DMS153 (cell line): ENCODE results near the gene MGAT4C.

Source experiments
- DNase-seq: peaks from one replicate; lab custom pipeline; 2025; lab: John Stamatoyannopoulos, UW

Gene MGAT4C

GRCh38 chr12:85971800-85972199 is 284.4 kb downstream of the MGAT4C start:
- no peak for DNase-seq

DNA sequence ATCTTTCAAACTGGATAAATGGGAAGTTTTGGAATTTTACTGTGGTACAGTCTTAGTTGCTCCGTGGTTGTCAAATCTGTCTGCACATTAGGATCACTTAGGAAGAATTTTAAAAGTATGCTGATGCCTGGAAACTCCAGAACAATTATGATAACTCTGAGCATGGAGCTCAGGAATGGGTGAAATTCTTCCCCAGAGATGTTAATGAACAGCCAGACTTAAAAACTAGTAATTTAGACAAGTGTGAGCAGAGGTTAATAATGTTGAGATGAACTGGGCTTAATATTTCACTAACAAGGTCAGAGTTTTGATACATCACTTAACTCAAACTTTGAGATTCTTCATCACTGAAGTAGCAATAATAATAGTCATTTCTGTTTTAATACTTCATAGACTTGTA is 287.6 kb downstream of the MGAT4C start:
- DNase-seq = no peak

- no peak for DNase-seq
Observed at GRCh38 chr12:85963326-85963725, 292.9 kb downstream of the MGAT4C start.

GRCh38 chr12:85956081-85956480 is 300.1 kb downstream of the MGAT4C start:
- no peak for DNase-seq

DNA sequence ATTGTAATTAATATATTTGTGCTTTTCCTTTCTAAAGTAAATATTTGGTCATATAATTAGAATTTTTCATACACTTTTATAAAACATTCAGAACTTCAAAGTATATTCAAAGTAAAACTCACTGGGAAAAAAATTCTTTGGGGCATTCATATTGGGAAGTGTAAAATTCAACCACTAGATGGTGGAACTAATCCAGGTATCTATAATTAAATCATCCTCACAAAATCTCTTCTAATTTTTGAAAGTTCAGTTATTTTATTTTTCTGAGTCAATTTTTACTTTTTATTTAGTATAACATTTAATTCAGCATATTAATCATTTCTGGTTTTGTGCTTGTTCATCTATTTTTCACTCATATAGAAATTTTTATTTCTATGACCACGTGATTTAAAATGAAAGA is 301.1 kb downstream of the MGAT4C start:
- no peak for DNase-seq

GRCh38 chr12:85951823-85952222 is 304.4 kb downstream of the MGAT4C start:
- DNase-seq = no peak

- DNase-seq = no peak
Observed at GRCh38 chr12:85949253-85949652, 306.9 kb downstream of the MGAT4C start.

- DNase-seq = no peak
Observed at GRCh38 chr12:85948340-85948739, 307.9 kb downstream of the MGAT4C start.

GRCh38 chr12:85947286-85947685 is 308.9 kb downstream of the MGAT4C start:
- DNase-seq = no peak

- no peak for DNase-seq
Observed at GRCh38 chr12:85946375-85946774, 309.8 kb downstream of the MGAT4C start.

DNA sequence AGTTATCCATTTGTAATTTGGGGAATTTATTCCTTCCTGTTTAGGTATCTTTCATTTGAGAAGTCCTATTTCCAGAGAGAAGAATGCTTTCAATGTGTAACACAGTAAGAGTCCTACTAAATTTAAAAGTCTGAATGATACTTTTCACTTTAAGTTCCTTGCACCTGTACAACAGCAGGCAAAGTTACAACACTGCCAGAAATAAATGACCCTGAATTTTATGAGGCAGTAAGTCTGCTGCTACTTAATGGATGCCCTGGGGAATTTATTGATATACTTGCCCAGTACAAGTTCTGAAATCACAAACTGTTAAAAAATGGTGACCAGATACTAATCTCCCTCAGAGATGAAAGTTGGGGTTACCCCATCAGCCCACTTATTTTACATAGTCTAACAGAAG is 329.0 kb downstream of the MGAT4C start:
- DNase-seq = no peak

DNA sequence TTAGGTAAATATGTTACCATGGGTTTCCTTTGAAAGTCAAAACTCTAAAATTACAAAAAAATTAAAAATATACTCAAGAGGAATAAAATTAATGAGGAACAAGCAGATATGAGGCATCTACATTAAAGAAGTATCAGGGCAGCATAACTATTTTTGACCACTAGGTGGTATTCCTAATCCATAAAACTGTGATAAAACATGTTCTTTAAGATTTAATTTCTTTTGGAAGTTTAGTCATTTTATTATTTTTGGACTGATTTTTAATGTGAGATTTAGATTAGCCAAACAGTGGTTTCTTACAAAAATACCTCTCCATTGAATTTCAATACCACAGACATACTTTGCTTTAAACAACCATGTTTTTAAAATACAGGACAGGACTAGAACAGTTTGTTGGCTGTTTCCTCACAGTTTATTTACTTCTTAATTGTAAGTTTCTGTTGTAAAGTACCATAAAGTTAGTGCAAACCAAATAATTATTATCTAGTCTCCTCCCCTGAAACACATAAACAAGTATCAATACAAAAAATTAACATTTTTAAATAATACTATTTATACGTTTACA is 332.3 kb downstream of the MGAT4C start:
- DNase-seq = no peak

GRCh38 chr12:85920324-85920947 is 335.8 kb downstream of the MGAT4C start:
- peak; percentile 3 for DNase-seq
